Keratinocyte (primary cell): Measurements from ENCODE around the gene TMEM184A.

Experiments
- EZH2 ChIP-seq: IDR thresholded peaks from one replicate; pipeline ENCODE4 v1.6.1; 2012; ENCODE audit warnings: inconsistent platforms, mild to moderate bottlenecking, low read length, moderate library complexity
- TF ChIP-seq, protein P1 (sequence below), 3 experiments: IDR thresholded peaks in 1 of 3; conservative IDR thresholded peaks in 1 of 3; optimal IDR thresholded peaks in 1 of 3; 2 replicates in 2 of 3; 3 replicates in 1 of 3; pipeline versions ENCODE3 to v1.5.1; 2011; ENCODE audit warnings: low read length in 3 of 3, mild to moderate bottlenecking in 3 of 3, moderate library complexity in 2 of 3, control low read depth in 1 of 3, inconsistent platforms in 1 of 3; ENCODE audit not compliant: insufficient read depth in 2 of 3; ENCODE audit errors: extremely low read depth in 1 of 3

- TF ChIP-seq, protein P1, sequence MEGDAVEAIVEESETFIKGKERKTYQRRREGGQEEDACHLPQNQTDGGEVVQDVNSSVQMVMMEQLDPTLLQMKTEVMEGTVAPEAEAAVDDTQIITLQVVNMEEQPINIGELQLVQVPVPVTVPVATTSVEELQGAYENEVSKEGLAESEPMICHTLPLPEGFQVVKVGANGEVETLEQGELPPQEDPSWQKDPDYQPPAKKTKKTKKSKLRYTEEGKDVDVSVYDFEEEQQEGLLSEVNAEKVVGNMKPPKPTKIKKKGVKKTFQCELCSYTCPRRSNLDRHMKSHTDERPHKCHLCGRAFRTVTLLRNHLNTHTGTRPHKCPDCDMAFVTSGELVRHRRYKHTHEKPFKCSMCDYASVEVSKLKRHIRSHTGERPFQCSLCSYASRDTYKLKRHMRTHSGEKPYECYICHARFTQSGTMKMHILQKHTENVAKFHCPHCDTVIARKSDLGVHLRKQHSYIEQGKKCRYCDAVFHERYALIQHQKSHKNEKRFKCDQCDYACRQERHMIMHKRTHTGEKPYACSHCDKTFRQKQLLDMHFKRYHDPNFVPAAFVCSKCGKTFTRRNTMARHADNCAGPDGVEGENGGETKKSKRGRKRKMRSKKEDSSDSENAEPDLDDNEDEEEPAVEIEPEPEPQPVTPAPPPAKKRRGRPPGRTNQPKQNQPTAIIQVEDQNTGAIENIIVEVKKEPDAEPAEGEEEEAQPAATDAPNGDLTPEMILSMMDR (optimal IDR thresholded peaks at IDR 0.05 in 1 of 3, IDR thresholded peaks at IDR 0.05 in 1 of 3, conservative IDR thresholded peaks at IDR 0.05 in 1 of 3; ENCODE audit: extremely low read depth in 1 of 3, insufficient read depth in 2 of 3, low read length in 3 of 3), result no peak
- no peak for TF ChIP-seq EZH2
Measured at GRCh38 chr7:1548944-1549343, 7.1 kb downstream of the TMEM184A start.
